Ovary (tissue), 3 donors: ENCODE data around the gene GOLIM4.

ENCODE experiments used
- EP300 ChIP-seq: sonication (generic); formaldehyde crosslinking; IDR thresholded peaks from one replicate; pipeline ENCODE4 v1.6.1; 2017; ENCODE audit warnings: antibody characterized with exemption
- TF ChIP-seq, protein P1 (sequence below), 3 donors: fragments of 450-650 bp in 2 of 3; fragments of 200-600 bp in 1 of 3; IDR thresholded peaks; one replicate each; pipeline versions ENCODE4 v1.5.1 to v1.8.0; 2016 to 2022; ENCODE audit warnings: antibody characterized with exemption in 3 of 3, mild to moderate bottlenecking in 1 of 3
- donor health status: DM: no; HTN: no; CAD: no.

DNA sequence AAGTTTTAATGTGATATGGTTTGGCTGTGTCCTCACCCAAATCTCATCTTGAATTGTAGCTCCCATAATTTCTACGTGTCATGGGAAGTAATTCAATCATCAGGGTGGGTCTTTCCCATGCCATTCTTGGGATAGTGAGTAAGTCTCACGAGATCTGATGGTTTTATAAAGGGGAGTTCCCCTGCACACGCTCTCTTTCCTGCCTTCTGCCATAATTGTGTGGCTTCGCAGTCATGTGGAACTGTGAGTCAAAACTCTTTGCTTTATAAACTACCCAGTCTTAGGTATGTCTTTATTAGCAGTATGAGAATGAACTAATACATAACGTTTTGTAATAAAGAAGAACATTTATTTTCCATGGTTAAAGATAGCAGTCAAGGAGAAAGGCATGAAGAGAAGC, 39.2 kb upstream of the GOLIM4 start:
- TF ChIP-seq, protein P1, sequence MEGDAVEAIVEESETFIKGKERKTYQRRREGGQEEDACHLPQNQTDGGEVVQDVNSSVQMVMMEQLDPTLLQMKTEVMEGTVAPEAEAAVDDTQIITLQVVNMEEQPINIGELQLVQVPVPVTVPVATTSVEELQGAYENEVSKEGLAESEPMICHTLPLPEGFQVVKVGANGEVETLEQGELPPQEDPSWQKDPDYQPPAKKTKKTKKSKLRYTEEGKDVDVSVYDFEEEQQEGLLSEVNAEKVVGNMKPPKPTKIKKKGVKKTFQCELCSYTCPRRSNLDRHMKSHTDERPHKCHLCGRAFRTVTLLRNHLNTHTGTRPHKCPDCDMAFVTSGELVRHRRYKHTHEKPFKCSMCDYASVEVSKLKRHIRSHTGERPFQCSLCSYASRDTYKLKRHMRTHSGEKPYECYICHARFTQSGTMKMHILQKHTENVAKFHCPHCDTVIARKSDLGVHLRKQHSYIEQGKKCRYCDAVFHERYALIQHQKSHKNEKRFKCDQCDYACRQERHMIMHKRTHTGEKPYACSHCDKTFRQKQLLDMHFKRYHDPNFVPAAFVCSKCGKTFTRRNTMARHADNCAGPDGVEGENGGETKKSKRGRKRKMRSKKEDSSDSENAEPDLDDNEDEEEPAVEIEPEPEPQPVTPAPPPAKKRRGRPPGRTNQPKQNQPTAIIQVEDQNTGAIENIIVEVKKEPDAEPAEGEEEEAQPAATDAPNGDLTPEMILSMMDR (IDR thresholded peaks at IDR 0.05) = no peak
- no peak for TF ChIP-seq EP300
